KOPT-K1 (cell line): ENCODE results near the gene MAPKAPK3.
"Not testable (repeated sequence)": the region's sequence is repeated elsewhere in the genome, so short reads cannot be mapped to it uniquely, and the experiment has no call there.

ENCODE experiments used
- H3K27ac ChIP-seq: fragments of 200-600 bp; sonication (generic); 2 replicates; pipeline ENCODE4 v1.5.1; 2016; ENCODE audit warnings: antibody characterized with exemption, mild to moderate bottlenecking, low read depth, low read length; ENCODE audit not compliant: poor library complexity, severe bottlenecking
- H3K36me3 ChIP-seq: fragments of 200-600 bp; sonication (generic); 2 replicates; pipeline ENCODE4 v1.5.1; 2017; ENCODE audit warnings: antibody characterized with exemption, mild to moderate bottlenecking, low read length, moderate library complexity; ENCODE audit not compliant: insufficient read depth
- H3K9me3 ChIP-seq: fragments of 200-600 bp; sonication (generic); 2 replicates; pipeline ENCODE4 v1.5.1; 2017; ENCODE audit warnings: antibody characterized with exemption, low read length, mild to moderate bottlenecking; ENCODE audit not compliant: insufficient read depth, poor library complexity, severe bottlenecking

The MAPKAPK3 gene

DNA sequence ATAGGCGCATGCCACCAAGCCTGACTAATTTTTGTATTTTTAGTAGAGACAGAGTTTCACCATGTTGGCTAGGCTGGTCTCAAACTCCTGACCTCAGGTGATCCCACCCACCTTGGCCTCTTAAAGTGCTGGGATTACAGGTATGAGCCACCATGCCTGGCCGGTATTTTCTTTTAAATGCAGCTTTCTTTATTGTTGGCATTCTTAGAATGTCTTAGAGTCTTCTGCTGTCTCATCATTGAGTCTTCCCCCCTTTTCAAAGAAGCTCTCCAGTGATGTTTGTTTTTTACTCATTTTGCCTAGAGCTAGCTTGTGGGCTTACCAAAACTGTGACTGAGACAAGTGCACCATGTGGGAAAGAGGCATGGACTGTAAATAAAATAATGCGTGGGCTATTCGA is 71.7 kb downstream of the MAPKAPK3 start:
- not testable (repeated sequence) for H3K36me3 ChIP-seq, H3K9me3 ChIP-seq, H3K27ac ChIP-seq

DNA sequence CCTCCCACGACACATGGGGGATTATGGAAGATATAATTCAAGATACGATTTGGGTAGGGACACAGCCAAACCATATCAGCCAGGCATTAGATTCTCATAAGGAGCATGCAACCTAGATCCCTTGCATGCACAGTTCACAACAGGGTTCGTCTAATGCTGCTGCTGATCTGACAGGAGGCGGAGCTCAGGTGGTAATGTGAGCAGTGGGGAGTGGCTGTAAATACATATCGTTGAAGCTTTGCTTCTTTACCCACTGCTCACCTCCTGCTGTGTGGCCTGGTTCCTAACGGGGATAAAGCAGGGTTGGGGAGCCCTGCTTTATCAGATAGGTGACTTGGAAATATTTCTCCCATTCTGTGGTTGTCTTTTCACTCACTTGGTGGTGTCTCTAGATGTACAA is 72.6 kb downstream of the MAPKAPK3 start:
- H3K9me3 ChIP-seq, result peaks cover 9% of the 10 kb centered on the region
- no peaks in the 10 kb centered on the region for H3K36me3 ChIP-seq
- H3K27ac ChIP-seq, result no peak overlapping the region

DNA sequence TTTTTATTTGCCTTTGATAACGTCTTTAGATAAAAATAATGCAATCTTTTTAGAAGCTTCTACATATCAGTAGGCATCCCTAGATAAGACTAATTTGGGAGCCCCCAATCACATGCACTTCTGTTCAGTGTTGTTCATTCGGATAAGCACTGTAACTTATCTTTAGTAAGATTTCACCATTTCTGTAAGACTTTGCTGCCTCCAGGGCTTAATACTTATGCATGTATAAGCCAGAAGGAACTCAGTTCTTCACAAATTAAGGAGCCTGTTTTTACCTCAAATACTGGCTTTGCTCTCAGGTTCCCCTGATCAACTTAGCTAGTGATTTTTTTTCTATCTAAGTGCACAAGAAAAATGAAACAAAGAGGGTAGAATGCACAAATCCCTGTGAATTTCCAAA is 78.1 kb downstream of the MAPKAPK3 start:
- no peak overlapping the region for H3K27ac ChIP-seq
- peaks cover 28% of the 10 kb centered on the region for H3K9me3 ChIP-seq
- no peaks in the 10 kb centered on the region for H3K36me3 ChIP-seq

DNA sequence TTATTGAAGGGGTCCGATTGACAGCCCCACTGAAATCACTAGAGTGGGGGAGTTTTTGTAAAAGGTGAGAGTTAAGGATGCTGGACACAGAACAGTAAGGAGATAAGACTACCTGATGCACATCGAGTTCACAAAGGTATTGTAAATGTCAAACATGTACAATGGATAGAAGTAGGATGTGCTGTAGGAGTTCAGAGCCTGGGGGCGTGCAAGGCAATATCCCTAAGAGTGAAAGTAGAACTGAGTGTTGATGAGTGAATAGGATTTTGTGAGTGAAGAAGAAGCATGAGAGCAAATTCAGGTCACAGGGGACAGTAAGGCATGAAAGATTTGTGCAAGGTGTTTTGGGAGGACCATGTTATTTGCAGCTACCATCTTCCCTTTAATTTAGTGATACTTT is 79.3 kb downstream of the MAPKAPK3 start:
- Histone ChIP-seq H3K27ac (no peak overlapping the region), H3K9me3 (peaks cover 28% of the 10 kb centered on the region), H3K36me3 (no peaks in the 10 kb centered on the region)

DNA sequence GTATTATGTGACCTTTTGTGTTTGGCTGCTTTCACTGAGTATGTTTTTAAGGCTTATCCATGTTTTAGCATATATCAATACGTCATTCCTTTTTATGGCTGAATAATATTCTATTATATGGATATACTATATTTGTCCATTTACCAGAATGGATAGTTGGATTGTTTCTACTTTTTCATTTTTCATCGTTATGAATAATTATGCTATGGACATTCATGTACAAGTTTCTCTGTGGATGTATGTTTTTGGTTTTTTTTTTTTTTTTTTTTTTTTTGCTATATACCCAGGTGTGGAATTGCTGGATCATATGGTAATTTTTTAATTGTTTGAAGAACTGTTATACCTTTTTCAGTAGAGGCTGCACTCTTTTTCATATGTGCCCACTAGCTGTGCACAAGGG is 81.3 kb downstream of the MAPKAPK3 start:
- Histone ChIP-seq H3K9me3 (peaks cover 22% of the 10 kb centered on the region), H3K27ac (no peak overlapping the region), H3K36me3 (no peaks in the 10 kb centered on the region)
